Peyer's patch (tissue), 4 donors: ENCODE measurements around the gene PITHD1. TPM values are rescaled to one million over a fixed set of nuclear protein-coding genes. Genes with fewer than 3 reads are reported as not detected.

Experiments
- DNase-seq, 3 donors: peaks; one replicate each; pipeline ENCODE4 v3.0.0-alpha.2; 2017 to 2019
- H3K27ac ChIP-seq, 4 donors: fragments of 200-600 bp; sonication (generic); one replicate each; pipeline ENCODE4 v1.5.1; 2016 to 2019
- H3K27me3 ChIP-seq, 2 donors: fragments of 200-600 bp; sonication (generic); one replicate each; pipeline ENCODE4 v1.5.1; 2019
- H3K36me3 ChIP-seq, 3 donors: fragments of 200-600 bp; sonication (generic); one replicate each; pipeline ENCODE4 v1.5.1; 2016 to 2019
- H3K4me1 ChIP-seq, 4 donors: fragments of 200-600 bp; sonication (generic); one replicate each; pipeline ENCODE4 v1.5.1; 2016 to 2019
- H3K4me3 ChIP-seq, 4 donors: fragments of 200-600 bp; sonication (generic); 1 replicate in 3 of 4; 2 replicates in 1 of 4; pipeline ENCODE4 v1.5.1; 2016 to 2019; ENCODE audit warnings: mild to moderate bottlenecking in 1 of 4
- H3K9me3 ChIP-seq, 4 donors: fragments of 200-600 bp; sonication (generic); one replicate each; pipeline ENCODE4 v1.5.1; 2016 to 2019; ENCODE audit warnings: mild to moderate bottlenecking in 1 of 4
- POLR2A ChIP-seq, 2 donors: fragments of 450-650 bp; IDR thresholded peaks; one replicate each; pipeline ENCODE4 v1.5.1; 2017; ENCODE audit warnings: antibody characterized with exemption in 2 of 2, mild to moderate bottlenecking in 2 of 2, moderate library complexity in 2 of 2
- total RNA-seq, 4 donors: library from RNA; depleted of rRNA; stranded (reverse); fragments of >200 nt; gene quantifications; one replicate each; pipeline ENCODE4 v1.1.0, GENCODE V29; 2016
- TF ChIP-seq, protein P1 (sequence below), 6 experiments: fragments of 450-650 bp in 4 of 6; fragments of 200-600 bp in 2 of 6; sonication (generic) in 1 of 6; IDR thresholded peaks; one replicate each; pipeline ENCODE4 v1.5.1; 2017 to 2019; ENCODE audit warnings: antibody characterized with exemption in 6 of 6, mild to moderate bottlenecking in 3 of 6, moderate library complexity in 1 of 6

The PITHD1 gene
- total RNA-seq, 4 donors from 2014 or later: 19.4 to 47.0 (median 30.1) TPM

DNA sequence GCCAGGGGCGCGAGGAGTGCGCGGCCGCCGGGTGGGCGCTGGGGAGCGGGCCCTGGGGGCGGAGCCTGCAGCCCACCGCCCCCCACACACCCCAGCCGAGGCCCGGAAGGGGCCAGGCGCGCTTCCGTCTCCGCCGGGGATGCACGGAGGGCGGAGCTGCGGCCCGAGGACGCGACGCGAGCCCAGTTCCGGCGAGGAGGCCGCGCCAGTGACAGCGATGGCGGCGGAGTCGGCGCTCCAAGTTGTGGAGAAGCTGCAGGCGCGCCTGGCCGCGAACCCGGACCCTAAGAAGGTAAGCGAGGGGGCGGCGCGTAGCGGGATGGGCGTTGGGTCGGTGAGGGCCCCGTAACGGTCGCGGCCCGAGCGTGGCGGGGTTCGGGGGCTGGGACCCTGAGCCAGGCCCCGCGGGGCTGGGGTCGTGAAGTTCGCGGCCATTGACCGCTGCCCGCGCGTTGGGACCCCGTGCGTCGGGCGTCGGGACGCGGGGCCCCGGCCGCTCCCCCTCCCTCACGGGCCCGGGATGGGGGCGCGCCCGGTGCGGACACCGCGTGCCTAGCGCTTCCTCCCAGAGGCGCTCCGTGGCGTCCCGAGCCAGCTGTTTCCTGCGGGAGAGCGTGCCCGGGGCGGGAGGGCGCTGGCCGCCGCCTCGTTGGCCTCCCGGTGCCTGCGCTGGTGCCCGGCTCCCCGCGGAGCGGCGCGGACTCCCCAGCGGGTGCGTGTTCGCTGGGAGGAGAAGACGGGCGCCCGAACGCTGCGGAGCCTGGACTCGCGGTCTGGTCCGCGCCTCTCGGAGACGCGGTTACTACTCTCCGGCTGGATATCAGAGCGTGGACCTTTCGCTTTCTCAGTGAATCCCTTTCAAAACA lies 34.7 kb upstream of the PITHD1 start, which contains the start of gene ELOA:
Gene ELOA, plus strand, starts transcription at position 185 of the 866 bp plus-strand sequence. Its CDS starts 33 bp downstream, at position 218.
- H3K4me3 ChIP-seq: peak within 1 kb of the TSS; percentile 92 to 100 (median 98)
- peaks cover 0 to 5% (median 0%) of the 10 kb centered on the region in 3 donors for H3K36me3 ChIP-seq
- peak within 1 kb of the TSS; percentile 88 to 97 (median 96) for H3K27ac ChIP-seq
- no peaks in the 10 kb centered on the region for H3K9me3 ChIP-seq
- TF ChIP-seq, protein P1, sequence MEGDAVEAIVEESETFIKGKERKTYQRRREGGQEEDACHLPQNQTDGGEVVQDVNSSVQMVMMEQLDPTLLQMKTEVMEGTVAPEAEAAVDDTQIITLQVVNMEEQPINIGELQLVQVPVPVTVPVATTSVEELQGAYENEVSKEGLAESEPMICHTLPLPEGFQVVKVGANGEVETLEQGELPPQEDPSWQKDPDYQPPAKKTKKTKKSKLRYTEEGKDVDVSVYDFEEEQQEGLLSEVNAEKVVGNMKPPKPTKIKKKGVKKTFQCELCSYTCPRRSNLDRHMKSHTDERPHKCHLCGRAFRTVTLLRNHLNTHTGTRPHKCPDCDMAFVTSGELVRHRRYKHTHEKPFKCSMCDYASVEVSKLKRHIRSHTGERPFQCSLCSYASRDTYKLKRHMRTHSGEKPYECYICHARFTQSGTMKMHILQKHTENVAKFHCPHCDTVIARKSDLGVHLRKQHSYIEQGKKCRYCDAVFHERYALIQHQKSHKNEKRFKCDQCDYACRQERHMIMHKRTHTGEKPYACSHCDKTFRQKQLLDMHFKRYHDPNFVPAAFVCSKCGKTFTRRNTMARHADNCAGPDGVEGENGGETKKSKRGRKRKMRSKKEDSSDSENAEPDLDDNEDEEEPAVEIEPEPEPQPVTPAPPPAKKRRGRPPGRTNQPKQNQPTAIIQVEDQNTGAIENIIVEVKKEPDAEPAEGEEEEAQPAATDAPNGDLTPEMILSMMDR (IDR thresholded peaks at IDR 0.05): no peak
- TF ChIP-seq POLR2A (IDR thresholded peaks at IDR 0.05): peak; percentile 74 to 75
- DNase-seq: peak; percentile 76 to 89 (median 86)
- peaks cover 0 to 15% (median 0%) of the 10 kb centered on the region in 4 donors for H3K4me1 ChIP-seq
- no peaks in the 10 kb centered on the region for H3K27me3 ChIP-seq

DNA sequence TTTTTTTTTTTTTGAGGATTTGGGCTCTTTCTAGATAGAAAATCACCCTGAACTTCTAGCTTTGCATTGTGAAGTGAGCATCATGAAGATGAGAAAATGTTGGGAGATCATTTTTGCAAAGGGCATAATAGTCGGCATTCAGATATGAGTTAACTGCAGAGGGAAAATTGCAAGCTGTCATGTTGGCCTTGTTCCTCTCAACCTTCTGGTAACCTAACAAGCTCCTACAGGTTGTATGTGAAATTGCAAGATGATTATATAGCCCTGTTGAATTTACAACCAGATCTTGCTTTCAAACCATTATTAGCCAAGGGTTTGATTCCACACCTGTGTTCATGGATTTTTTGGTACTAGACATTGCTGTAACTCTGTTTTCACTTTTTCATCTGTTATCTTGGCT lies 32.7 kb upstream of the PITHD1 start:
- no peak overlapping the region for H3K4me3 ChIP-seq
- no peak overlapping the region for H3K27ac ChIP-seq
- no peak for DNase-seq
- peaks cover 0 to 15% (median 0%) of the 10 kb centered on the region in 4 donors for H3K4me1 ChIP-seq
- H3K27me3 ChIP-seq: no peaks in the 10 kb centered on the region
- no peak for TF ChIP-seq POLR2A (IDR thresholded peaks at IDR 0.05)
- TF ChIP-seq, protein P1 (IDR thresholded peaks at IDR 0.05): peak in 5 of 6 experiments; percentile 20 to 73 (median 63)
- H3K9me3 ChIP-seq: no peaks in the 10 kb centered on the region
- H3K36me3 ChIP-seq: peaks cover 0 to 12% (median 0%) of the 10 kb centered on the region in 3 donors

DNA sequence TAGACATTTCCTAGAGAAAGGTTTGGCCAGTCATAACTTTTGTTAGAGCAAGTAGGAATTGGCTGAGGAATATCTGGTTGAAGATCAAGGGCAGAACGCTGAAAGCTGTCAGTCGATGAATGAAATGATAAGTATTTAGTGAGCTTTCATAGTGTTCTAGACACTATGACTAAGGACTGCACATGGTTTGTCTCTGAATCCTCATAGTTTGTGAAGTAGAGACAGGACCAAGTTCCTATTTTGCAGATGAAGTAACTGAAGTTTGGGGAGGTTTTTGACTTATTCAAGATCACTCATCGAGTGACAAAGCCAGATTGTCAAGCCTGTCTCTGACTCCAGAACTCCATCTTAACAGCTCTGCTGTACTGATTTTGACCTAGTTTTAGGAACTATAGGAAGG lies 30.2 kb upstream of the PITHD1 start:
- no peak overlapping the region for H3K27ac ChIP-seq
- TF ChIP-seq, protein P1 (IDR thresholded peaks at IDR 0.05): no peak
- TF ChIP-seq POLR2A (IDR thresholded peaks at IDR 0.05): no peak
- no peaks in the 10 kb centered on the region for H3K27me3 ChIP-seq
- no peak for DNase-seq
- peaks cover 0 to 15% (median 0%) of the 10 kb centered on the region in 4 donors for H3K4me1 ChIP-seq
- peaks cover 0 to 37% (median 0%) of the 10 kb centered on the region in 3 donors for H3K36me3 ChIP-seq
- H3K9me3 ChIP-seq: no peaks in the 10 kb centered on the region
- no peak overlapping the region for H3K4me3 ChIP-seq

DNA sequence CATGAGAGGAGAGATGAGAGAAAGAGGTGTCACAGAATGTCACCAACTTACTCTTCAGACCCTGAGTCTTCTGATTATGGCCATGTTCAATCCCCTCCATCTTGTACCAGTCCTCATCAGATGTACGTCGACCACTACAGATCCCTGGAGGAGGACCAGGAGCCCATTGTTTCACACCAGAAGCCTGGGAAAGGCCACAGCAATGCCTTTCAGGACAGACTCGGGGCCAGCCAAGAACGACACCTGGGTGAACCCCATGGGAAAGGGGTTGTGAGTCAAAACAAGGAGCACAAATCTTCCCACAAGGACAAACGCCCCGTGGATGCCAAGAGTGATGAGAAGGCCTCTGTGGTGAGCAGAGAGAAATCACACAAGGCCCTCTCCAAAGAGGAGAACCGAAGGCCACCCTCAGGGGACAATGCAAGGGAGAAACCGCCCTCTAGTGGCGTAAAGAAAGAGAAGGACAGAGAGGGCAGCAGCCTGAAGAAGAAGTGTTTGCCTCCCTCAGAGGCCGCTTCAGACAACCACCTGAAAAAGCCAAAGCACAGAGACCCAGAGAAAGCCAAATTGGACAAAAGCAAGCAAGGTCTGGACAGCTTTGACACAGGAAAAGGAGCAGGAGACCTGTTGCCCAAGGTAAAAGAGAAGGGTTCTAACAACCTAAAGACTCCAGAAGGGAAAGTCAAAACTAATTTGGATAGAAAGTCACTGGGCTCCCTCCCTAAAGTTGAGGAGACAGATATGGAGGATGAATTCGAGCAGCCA lies 27.0 kb upstream of the PITHD1 start:
- Histone ChIP-seq H3K4me1 (no peaks in the 10 kb centered on the region), H3K4me3 (no peak overlapping the region), H3K36me3 (peaks cover 0 to 69% (median 0%) of the 10 kb centered on the region in 3 donors), H3K9me3 (no peaks in the 10 kb centered on the region), H3K27me3 (no peaks in the 10 kb centered on the region), H3K27ac (no peak overlapping the region)
- TF ChIP-seq POLR2A (IDR thresholded peaks at IDR 0.05): no peak
- TF ChIP-seq, protein P1 (IDR thresholded peaks at IDR 0.05): peak in 5 of 6 experiments; percentile 43 to 61 (median 57)
- DNase-seq: peak in 2 of 3 donors; percentile 41 to 66

DNA sequence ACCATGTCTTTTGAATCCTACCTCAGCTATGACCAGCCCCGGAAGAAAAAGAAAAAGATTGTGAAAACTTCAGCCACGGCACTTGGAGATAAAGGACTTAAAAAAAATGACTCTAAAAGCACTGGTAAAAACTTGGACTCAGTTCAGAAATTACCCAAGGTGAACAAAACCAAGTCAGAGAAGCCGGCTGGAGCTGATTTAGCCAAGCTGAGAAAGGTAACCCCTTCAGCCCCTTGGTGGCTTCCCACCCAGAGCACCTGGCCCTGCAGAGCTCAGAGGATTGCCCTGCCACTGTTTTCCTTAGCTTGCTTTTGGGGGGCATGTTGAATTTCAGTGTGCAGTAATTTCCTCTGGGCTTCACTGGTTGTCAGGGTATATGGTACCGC lies 26.4 kb upstream of the PITHD1 start:
- Histone ChIP-seq H3K27ac (no peak overlapping the region), H3K4me3 (no peak overlapping the region), H3K4me1 (no peaks in the 10 kb centered on the region), H3K27me3 (no peaks in the 10 kb centered on the region), H3K9me3 (no peaks in the 10 kb centered on the region), H3K36me3 (peaks cover 0 to 71% (median 1%) of the 10 kb centered on the region in 3 donors)
- no peak for DNase-seq
- TF ChIP-seq, protein P1 (IDR thresholded peaks at IDR 0.05): no peak
- TF ChIP-seq POLR2A (IDR thresholded peaks at IDR 0.05): no peak
